Measurements from ENCODE around the gene BCL11A.

- TF ChIP-seq, protein P1, sequence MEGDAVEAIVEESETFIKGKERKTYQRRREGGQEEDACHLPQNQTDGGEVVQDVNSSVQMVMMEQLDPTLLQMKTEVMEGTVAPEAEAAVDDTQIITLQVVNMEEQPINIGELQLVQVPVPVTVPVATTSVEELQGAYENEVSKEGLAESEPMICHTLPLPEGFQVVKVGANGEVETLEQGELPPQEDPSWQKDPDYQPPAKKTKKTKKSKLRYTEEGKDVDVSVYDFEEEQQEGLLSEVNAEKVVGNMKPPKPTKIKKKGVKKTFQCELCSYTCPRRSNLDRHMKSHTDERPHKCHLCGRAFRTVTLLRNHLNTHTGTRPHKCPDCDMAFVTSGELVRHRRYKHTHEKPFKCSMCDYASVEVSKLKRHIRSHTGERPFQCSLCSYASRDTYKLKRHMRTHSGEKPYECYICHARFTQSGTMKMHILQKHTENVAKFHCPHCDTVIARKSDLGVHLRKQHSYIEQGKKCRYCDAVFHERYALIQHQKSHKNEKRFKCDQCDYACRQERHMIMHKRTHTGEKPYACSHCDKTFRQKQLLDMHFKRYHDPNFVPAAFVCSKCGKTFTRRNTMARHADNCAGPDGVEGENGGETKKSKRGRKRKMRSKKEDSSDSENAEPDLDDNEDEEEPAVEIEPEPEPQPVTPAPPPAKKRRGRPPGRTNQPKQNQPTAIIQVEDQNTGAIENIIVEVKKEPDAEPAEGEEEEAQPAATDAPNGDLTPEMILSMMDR (IDR thresholded peaks at IDR 0.05), result no peak
- TF ChIP-seq POLR2AphosphoS5 (IDR thresholded peaks at IDR 0.05) (no peak), POLR2A (IDR thresholded peaks at IDR 0.05) (no peak), EP300 (IDR thresholded peaks at IDR 0.05) (no peak)
Measured at GRCh38 chr2:60496956-60497355, 56.5 kb downstream of the BCL11A start.
